ENCODE data around the gene GBE1.
"Not testable (repeated sequence)": the region's sequence is repeated elsewhere in the genome, so short reads cannot be mapped to it uniquely, and the experiment has no call there.

The GBE1 gene

DNA sequence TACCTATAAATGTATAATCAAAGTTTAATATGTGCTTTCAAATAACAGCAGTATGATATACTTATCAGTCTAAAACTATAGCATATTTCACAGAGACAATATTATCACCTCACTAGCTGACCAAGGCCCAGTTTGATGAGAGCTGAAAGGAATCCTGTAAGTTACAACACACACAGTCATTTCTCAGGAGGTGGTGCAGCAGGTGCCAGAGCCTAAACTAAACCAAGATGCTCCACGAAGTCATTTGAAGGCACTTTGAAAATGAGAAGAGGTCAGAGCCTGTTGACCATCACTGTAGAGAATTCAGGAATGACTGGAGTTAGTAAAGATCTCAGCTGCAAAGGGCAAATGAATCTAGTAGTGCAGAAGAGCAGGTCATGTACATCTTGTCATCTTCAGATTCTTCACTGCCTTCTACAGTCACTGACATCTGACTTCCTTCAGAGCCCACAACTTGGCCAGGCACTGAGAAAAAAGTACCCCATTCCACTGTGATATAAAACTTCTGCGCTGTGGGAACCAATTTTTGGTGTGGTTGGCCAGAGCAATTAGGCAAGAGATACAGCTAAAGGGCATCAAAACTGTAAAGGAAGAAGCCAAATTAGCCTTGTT lies 7.9 kb downstream of the GBE1 start:
- DNase-seq = no peak
- ATAC-seq = no peak

DNA sequence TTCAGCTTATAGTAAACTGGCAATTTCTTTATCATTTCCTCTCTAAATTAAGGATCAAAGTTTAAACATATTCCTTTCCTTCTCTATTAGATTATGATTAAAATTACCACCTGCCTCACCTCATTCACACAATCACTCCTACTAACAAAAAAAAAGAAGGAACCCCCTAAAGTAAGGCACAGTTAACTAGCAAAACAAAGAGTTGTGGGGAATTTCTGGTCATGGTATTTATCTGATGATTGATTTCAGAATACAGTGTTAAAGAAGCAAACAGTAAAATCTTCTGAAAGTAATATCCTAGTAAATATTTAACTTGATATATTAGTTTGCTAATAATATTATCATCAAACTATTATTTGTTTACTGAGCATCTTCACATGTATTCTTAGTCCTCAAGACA lies 8.8 kb downstream of the GBE1 start:
- ATAC-seq = no peak
- no peak for DNase-seq

DNA sequence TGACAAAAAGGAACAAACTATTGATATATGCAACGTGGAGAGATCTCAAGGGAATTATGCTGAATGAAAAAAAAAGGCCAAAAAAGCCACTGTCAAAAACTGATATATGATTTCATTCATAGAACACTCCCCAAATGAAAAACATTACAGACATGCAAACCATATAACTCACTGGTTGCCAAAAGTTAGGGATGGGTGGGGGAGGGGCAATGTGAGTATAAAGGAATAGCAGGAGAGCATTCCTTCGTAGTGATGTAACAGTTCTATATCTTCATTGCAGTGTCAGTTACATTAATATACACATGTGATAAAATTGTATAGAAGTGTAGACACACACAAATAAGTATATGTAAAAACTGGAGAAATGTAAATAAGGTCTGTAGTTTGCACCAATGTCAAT lies 12.2 kb downstream of the GBE1 start:
- DNase-seq (no peak), ATAC-seq (no peak)

DNA sequence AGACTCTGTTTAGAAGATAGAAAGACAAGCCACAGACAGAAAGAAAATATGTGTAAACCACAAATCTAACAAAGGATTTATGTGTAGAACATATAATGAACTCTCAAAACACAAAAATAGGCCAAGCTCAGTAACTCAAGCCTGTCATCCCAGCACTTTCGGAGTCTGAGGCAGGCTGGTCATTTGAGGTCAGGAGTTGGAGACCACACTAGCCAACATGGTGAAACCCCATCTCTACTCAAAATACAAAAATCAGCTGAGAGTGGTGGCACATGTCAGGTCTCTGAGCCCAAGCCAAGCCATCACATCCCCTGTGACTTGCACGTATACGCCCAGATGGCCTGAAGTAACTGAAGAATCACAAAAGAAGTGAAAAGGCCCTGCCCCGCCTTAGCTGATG lies 14.2 kb downstream of the GBE1 start:
- not testable (repeated sequence) for ATAC-seq, DNase-seq

DNA sequence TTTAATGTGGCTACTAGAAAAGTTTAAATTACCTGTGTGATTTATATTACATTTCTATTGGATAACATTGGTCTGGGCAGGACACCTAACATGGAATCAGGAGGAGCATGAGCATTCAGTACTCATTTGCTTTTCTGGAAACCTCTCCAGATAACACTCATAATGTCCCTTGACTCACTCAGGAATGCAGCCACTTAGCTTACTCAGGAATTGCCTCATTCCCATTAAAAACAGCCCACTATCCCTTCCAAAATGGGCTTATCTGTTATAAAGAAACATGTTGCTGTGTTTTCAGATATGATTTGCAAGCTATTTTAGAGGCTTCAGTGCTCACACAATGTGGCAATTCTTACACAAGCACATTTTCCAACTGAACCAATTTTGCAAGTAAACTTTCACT lies 17.1 kb downstream of the GBE1 start:
- ATAC-seq = no peak
- no peak for DNase-seq

DNA sequence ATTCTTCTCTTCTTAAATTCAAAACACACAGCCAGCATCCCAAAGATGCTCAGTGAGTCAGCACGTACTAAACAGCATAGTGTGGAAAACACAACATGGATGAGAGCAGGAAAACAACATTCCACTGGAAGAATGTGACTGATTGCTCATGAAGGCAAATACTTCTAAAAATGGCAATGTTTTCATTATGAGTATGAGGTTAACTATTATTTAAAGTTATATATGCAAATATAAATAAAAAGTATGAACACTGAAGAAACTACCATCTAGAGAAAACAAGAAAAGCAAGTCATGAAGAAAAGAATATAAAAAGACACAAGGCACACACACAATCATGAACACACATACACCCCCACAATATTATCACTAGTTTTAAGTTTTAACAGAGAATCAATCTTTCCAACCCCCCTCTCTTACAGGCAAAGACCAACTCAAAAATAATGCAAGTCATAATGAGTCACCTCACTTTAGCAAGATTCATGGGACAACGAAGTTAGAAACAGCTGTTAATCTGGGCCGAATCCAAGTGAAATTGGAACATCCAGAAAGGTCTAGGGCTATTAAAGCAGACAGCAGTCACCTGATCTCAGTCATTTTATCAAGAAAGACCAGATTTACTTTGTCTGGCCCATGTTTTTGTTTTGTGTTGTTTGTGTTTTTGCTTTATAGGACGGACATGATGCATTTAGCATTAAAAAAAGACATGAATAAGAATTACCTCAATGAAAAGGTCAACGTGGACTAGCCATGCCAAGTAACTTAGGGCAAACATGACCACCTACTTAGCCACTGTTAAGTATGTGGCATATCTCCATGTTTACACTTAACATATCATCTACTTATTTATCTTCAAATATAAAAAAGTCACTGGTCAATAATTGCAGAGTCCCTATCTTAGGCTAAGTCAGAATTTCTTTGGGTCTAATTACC lies 18.1 kb downstream of the GBE1 start:
- ATAC-seq = no peak
- no peak for DNase-seq

DNA sequence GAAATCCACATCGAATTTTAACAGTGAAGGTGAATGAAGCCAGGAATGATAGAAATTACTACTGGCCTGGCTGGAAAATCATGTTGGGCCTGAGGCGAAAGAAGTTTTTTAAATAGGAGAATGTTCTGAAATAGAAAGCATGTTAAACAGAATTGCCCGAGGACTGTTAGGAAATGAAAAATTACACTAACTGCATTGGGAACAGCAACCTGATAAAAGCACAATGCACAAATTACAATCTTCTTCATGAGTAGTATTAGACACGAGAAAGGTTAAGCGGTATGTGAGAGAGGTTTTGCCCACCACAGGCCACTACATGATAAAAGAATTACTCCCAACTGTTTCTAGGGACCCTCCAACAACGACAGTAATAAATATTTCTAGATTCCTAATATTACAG lies 18.9 kb downstream of the GBE1 start:
- ATAC-seq (no peak), DNase-seq (no peak)

DNA sequence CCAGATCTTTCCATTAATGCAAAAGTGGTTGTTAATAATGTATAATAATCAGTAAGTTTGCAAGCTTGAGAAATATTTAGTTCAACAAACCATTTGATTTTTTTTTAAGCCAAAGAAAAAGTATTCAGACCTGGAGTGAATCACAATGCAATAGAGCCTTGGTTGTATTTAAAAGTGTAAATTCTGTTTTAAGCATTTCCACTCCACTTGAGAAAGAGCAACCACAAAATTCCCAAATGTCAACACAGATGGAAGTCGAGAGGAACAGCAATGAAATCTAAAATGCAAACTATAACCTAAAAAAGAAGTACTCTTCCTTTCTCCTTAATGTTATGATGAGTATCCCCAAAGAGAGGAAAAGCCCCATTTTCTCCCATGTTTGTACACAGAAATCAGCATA lies 20.2 kb downstream of the GBE1 start:
- ATAC-seq (no peak), DNase-seq (no peak)

DNA sequence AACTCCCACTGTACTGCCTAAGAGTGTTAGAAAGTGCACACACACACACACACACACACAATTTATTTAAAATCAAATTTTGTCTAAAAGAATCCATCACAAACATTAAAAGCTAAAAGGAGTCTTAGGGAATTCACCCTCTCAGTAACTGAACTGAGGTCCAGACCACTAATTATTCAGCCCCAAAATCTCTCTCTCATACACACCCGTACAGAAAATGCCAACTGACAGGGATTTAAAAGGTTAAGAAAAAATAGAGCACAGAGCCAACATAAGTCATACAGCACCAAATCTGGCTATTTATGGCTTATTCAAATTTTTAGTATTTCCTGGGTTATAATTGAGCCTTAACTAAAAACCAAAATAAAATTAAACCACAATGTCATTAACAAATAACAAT lies 20.7 kb downstream of the GBE1 start:
- ATAC-seq (no peak), DNase-seq (no peak)

DNA sequence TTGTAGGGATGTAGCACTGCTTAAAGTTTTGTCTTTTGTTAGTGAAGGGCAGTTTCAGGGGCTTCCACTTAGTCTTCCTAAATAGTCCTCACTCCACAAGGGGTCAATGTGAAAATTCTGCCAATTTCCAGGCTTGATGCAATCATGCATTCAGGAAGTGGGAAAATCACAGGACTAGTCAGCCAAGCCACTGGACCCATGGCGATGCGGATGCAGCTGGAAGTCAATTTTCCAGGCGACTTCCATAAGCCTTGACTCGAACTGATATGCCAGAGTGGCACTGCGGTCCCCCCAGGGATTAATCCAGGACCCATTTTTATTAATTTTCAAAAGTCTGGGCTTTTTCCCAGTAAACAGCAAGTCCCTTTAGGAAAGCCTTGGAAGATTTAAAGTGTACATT lies 26.1 kb downstream of the GBE1 start:
- DNase-seq (no peak), ATAC-seq (no peak)

DNA sequence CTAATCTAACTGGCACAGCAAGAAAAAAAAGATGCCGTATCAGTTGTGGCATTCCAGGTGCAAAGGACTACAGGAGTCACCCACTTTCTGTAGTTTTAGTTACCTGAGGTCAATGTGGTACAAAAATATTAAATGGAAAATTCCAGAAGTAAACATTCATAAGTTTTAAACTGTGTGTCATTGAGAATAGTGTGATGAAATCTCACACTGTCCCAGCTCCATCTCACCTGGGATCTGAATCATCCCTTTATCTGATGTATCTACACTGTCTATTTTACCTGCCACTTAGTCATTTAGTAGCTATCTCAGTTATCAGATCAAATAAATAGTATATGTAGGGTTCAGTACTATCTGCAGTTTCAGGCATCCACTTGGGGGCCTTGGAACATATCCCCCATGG lies 26.7 kb downstream of the GBE1 start:
- ATAC-seq = no peak
- DNase-seq = no peak

DNA sequence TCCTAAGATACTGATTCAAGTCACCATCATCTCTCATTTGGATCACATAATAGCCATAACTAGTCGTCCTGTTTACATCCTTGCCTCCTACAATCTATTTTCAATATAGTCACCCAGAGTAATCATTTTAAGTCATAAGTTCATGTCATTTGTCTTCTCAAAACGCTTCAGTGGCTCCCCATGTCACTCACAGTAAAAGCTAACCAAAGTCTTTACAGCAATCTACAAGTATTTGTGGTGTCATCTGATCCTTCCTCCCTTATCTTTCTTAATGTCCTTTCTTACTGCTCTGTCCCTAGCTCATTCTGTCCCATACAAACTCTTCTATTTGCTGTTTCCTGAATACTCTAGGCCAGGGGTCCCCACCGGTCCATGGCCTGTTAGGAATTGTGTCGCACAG lies 28.8 kb downstream of the GBE1 start:
- ATAC-seq = no peak
- no peak for DNase-seq

DNA sequence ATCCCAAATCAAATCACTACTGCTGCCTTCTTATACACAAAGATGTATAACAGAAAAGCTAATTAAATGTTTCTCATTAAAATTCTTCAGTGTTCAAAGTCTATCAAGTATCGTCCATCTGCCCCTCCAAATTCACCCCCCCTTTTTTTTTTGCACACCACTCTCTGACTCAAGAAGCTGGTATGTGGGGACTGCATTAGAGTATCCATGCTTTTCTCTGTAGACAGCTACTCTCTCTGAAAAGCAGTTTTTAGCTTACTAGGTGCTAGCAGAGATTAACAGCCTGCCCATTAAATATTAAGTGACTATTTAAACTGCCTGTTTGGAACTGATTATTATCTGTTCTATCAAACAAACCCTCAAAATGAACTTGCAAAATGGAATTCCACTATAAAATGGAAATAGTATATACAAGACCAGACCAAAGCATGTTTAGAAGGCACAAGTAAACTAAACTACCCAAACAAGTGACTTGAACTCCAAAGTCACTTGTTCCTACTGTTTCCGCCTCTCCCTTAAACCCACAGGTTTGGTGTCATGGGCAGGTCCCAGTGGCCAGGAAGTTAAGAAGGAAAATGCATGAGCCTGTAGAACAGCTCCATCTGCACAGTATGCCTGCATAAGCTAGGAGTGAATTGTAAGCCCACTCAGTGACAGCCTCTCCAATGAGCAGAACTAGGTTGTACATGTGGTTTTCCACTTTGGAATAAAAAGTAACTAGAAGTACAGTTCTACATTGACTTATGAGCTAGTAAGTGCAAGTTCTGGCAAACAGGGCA lies 32.5 kb downstream of the GBE1 start:
- ATAC-seq (no peak), DNase-seq (no peak)

DNA sequence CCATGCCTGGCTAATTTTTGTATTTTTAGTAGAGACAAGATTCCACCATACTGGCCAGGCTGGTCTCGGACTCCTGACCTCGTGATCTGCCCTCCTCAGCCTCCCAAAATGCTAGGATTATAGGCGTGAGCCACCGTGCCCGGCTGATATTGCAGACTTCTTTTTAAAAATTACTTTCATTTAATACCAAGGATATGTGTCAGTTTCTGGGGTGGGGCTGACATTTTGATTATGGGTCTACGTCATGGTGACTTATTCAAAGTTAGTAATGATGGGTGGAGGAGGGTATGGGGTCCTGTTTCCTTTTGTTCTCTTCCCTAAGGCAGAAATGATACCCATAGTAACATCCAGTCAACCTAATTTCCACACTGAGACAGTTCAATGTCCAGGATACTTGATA lies 34.7 kb downstream of the GBE1 start:
- ATAC-seq = no peak

DNA sequence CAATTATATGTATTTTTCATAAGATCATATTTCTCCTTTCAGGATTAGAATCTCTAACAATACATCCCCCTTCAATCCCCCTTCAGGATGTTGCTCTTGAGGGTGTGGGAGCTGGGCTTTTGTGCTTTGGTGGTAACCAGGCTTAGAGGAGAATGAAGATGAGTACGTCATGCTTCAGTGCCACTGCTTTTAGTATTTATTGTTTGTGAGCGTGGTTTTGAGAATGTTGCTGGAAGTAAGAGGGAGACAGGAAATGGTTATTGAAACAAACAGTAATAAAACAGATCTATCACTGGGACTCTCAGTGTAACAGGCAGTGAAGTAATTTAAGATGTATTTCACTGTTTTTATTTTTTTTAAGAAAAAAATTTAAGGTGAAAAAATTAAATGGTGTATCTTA lies 35.3 kb downstream of the GBE1 start:
- no peak for ATAC-seq
- DNase-seq = no peak

More for the DNA sequence above, 34.7 kb downstream of the GBE1 start:
- DNase-seq = no peak

DNA sequence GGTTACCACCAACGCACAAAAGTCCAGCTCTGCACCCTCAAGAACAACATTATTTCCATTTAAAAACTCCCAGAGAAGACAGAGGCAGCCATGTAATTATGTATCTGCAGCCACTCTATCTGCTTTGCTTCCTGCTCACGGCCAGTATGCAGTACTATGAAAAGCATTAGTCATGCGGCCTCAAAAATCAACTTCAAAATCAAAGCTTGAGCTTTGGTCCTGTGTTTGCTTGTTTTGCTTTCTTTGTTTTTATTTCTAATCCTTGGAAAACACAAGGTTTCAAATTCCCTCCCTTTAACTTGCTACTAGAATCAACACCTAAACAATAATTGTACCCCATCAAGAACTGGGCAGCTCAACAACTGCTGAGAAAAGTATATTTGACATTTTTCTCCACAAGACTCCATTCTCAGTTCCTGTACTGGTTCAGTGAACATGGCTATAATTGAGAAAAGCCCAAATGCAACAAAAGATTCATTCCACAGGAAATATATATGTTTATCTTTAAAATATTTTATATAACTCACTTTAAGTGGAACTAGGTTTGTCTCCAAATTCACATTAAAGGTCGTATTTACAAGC lies 37.6 kb downstream of the GBE1 start:
- no peak for DNase-seq
- ATAC-seq = no peak

DNA sequence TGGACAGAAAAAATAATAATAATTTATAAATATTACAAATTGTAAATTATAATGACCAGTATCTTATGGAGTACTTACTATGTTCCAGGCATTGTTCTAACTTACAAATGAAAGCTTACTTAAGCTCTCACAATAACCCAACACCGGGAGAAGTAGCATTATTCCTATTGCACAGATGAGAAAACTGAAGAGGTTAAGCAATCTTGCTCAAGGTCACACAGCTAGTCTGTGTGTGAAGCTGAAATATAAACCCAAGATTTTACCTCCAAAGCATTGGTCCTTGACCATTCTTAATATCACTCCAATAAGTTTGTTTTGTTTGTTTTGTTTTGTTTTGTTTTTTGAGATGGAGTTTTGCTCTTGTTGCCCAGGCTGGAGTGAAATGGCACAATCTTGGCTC lies 43.1 kb downstream of the GBE1 start:
- no peak for DNase-seq
- ATAC-seq = no peak

DNA sequence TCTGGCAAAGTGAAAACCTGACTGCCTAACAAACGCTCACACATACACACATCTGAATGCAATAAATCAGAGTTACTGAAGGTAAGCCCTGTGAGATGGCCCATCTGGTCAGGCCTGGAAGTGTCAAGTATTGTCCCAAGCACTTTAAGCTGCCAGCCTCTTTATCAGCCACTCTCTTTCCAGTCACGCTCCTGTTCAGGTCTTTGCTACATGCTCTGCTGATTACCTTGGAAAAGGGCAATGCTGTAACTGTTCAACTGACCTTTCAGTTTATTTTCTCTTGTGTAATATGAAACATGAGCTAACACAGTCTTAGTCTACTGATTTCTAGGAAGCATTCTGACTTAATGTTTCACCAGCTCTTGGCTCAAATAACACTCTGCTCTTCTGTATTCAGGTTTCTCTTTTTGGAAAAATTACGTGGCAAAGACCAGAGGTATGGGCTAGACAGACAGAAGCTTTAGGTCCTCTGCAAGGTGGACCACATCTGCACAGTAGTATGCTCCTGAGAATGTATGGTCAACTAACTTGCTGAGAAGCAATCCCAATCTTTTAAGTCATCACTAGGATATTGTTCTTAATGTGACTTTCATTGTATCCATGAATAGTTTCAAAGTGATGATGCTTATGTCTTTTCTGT lies 44.5 kb downstream of the GBE1 start:
- no peak for DNase-seq
- ATAC-seq = no peak

DNA sequence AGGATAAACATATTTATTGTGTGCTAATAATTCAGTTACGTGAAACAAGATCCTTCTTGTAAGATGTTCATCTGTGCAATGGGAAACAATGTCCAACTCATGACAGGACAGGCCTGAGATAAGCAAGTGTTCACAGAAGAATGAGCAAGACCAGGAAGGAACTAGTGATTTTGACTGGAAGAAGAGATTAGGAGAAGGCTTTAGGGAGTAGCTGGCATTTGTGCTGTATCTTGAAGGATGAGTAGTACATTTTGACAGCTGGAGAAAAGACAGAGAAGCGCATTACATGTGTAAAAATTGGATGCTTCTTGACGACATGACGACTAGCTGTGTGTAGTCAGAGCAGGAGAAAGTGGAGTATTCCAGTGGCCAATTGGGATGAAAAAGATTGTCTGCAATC lies 48.4 kb downstream of the GBE1 start:
- DNase-seq (no peak), ATAC-seq (no peak)

DNA sequence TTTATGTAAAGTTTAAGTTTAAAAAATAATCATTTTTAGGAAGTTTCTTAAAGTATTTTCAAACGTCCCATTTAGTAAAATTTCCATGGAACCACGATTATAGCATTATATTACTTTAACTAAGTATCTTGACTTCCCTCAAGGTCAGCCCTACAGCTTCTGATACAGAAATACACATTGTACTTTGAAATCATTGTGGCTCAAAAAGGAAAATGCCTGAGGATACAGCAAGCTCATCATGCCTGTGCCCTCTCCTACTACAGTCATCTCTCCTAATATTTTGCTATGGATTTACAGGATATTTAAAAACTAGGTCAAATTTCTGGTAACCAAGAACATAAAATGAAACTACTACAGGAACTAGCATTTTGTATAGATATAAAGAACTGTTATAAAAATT lies 51.8 kb downstream of the GBE1 start:
- DNase-seq (no peak), ATAC-seq (no peak)

DNA sequence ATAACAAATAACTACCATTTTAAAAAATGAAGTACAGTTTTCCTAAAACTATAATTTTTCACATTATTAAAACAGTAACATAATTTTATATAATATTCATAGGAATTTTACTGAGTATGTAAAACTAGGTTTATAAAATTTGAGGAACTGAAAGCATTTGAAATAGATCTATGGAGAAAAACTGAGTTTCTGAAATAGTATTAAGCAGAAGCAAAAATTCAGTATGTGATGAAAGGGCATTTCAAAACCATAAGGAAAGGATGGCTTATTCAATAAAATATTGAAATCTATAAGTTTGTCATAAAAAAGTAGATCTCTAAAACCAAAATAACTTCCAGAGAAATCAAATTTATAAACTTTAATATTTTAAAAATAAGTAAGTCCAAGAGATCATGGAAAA lies 53.4 kb downstream of the GBE1 start:
- DNase-seq (no peak), ATAC-seq (no peak)

DNA sequence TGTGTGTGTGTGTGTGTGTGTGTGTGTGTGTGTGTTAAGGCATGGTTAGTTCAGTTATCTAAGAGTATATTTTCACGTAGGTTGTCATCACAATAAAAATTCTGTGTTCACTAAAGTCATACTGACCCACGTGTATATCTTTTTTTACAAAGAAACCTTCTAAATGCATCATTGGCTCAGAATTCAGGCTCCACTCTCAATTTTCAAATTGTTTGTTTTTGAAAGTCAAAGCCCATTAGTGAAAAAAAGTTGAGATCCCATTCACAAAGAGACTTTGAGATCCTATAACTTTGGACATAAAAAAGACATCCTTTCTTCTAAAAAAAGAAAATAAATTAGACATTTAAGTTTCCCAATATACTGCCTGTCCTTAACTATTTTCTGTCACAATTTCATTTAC lies 59.3 kb downstream of the GBE1 start:
- no peak for DNase-seq
- ATAC-seq = no peak

Data from stimulated activated naive CD8-positive, alpha-beta T cell treated with anti-CD3 and anti-CD28 coated beads, Interleukin-15, Interleukin-2, amounts not matched to agents 100 U/mL and 50 U/mL, for 24 hours (primary cell).